Measurements from ENCODE around the gene KCNQ1. TPM values are rescaled to one million over a fixed set of nuclear protein-coding genes. Genes with fewer than 3 reads are reported as not detected.

Gene KCNQ1
- total RNA-seq, 4 donors from 2014 or later: 0.89 to 2.2 (median 1.3) TPM

- Histone ChIP-seq H3K36me3 (no peaks in the 10 kb centered on the region), H3K27ac (no peak overlapping the region), H3K9me3 (no peaks in the 10 kb centered on the region), H3K4me1 (peaks cover 2% of the 10 kb centered on the region), H3K27me3 (no peaks in the 10 kb centered on the region), H3K4me3 (no peak overlapping the region)
- DNase-seq (ENCODE audit: low spot score in 2 of 2): peak; percentile 55 to 59
- TF ChIP-seq, protein P1, sequence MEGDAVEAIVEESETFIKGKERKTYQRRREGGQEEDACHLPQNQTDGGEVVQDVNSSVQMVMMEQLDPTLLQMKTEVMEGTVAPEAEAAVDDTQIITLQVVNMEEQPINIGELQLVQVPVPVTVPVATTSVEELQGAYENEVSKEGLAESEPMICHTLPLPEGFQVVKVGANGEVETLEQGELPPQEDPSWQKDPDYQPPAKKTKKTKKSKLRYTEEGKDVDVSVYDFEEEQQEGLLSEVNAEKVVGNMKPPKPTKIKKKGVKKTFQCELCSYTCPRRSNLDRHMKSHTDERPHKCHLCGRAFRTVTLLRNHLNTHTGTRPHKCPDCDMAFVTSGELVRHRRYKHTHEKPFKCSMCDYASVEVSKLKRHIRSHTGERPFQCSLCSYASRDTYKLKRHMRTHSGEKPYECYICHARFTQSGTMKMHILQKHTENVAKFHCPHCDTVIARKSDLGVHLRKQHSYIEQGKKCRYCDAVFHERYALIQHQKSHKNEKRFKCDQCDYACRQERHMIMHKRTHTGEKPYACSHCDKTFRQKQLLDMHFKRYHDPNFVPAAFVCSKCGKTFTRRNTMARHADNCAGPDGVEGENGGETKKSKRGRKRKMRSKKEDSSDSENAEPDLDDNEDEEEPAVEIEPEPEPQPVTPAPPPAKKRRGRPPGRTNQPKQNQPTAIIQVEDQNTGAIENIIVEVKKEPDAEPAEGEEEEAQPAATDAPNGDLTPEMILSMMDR (IDR thresholded peaks at IDR 0.05): no peak
- 94% methylated on average over 10 of the region's 12 CpGs for WGBS
Observed at GRCh38 chr11:2538951-2539350, 94.1 kb downstream of the KCNQ1 start.

GRCh38 chr11:2539371-2540222 lies 94.8 kb downstream of the KCNQ1 start:
- no peaks in the 10 kb centered on the region for H3K36me3 ChIP-seq
- 93% methylated on average over 22 of the region's 34 CpGs for WGBS
- DNase-seq (ENCODE audit: low spot score in 2 of 2): peak; percentile 49 to 77
- H3K27ac ChIP-seq: no peak overlapping the region
- no peaks in the 10 kb centered on the region for H3K27me3 ChIP-seq
- H3K9me3 ChIP-seq: no peaks in the 10 kb centered on the region
- no peaks in the 10 kb centered on the region for H3K4me1 ChIP-seq
- no peak for TF ChIP-seq POLR2AphosphoS5 (IDR thresholded peaks at IDR 0.05)
- no peak overlapping the region for H3K4me3 ChIP-seq

DNA sequence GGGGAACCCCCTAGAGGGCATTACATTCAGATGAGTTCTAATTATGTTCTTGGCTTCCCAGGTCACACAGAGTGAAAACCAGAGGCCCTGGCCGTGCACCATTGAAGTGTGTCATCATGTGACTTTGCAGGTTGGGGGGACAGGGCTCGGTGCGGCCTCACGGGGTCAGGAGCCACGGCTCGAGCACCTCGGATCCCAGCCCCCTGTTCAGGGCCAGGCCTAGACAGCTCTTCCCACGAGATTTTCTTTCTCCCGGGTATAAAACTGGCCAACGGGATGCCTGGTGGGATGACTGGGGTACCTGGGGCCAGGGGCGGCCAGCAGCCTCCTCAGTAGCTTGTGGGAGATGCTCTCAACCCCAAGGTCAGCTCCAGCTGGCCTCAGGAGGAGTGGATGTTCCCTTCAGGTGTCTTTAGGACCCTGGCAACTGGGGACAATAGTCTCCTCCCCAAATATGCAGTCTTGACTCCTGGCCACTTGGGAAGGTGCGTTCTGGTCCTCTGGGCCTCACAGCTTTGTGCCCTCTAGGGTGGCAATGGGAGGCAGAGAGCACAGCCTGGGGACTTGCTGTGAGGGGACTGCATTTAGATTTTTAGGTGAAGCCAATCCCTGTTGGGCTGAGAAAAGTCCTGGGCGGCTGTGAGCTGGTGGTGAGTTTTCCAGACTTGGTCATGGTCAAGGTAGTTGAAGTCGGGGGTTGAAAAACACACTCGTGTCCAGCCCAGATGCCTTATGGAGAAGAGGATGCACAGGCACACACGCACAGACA lies 95.6 kb downstream of the KCNQ1 start:
- 90% methylated on average over 4 of the region's 16 CpGs for WGBS
- peak; percentile 49 to 53 for DNase-seq (ENCODE audit: low spot score in 2 of 2)
- Histone ChIP-seq H3K4me3 (no peak overlapping the region), H3K27ac (no peak overlapping the region), H3K9me3 (no peaks in the 10 kb centered on the region), H3K27me3 (no peaks in the 10 kb centered on the region), H3K4me1 (no peaks in the 10 kb centered on the region), H3K36me3 (no peaks in the 10 kb centered on the region)
- TF ChIP-seq POLR2A (IDR thresholded peaks at IDR 0.05) (no peak), POLR2AphosphoS5 (IDR thresholded peaks at IDR 0.05) (no peak), EP300 (IDR thresholded peaks at IDR 0.05) (no peak)
- TF ChIP-seq, protein P1 (IDR thresholded peaks at IDR 0.05): no peak

- peak; percentile 32 to 73 for DNase-seq (ENCODE audit: low spot score in 2 of 2)
- Histone ChIP-seq H3K9me3 (no peaks in the 10 kb centered on the region), H3K27me3 (no peaks in the 10 kb centered on the region), H3K4me1 (no peaks in the 10 kb centered on the region), H3K36me3 (no peaks in the 10 kb centered on the region), H3K27ac (no peak overlapping the region), H3K4me3 (no peak overlapping the region)
- WGBS: 90% methylated on average over 23 of the region's 27 CpGs
- TF ChIP-seq POLR2A (IDR thresholded peaks at IDR 0.05) (no peak), POLR2AphosphoS5 (IDR thresholded peaks at IDR 0.05) (no peak), EP300 (IDR thresholded peaks at IDR 0.05) (no peak)
- TF ChIP-seq, protein P1 (IDR thresholded peaks at IDR 0.05): no peak
Observed at GRCh38 chr11:2540992-2541680, 96.3 kb downstream of the KCNQ1 start.

DNA sequence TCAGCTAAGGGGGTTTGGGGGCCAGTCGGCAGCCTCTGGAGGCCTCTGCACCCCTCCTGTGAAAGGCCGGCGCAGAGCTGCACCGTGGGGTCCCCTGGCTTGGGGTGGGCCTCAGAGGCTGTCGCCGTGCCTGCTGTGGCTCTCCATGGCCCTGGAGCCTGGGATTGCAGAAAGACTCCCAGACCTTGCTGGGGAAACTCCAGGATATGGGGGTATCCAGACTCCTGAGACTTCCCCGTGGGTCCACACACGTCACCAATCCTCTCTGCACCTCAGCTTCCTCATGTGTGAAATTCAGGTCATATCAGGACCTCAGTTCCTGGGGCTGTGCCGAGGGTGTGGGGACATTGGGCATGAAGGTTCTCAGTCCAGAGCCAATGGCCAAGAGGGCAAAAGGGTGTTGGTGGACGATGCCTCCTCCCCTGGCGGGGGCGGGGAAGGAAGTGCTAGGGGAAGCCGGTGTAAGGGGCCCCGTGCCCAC lies 97.1 kb downstream of the KCNQ1 start:
- Histone ChIP-seq H3K27ac (no peak overlapping the region), H3K4me3 (no peak overlapping the region), H3K4me1 (no peaks in the 10 kb centered on the region), H3K36me3 (no peaks in the 10 kb centered on the region), H3K9me3 (no peaks in the 10 kb centered on the region), H3K27me3 (no peaks in the 10 kb centered on the region)
- WGBS: 75% methylated on average over 12 of the region's 14 CpGs
- DNase-seq (ENCODE audit: low spot score in 2 of 2): peak; percentile 43 to 49
- no peak for TF ChIP-seq EP300 (IDR thresholded peaks at IDR 0.05)
- TF ChIP-seq POLR2AphosphoS5 (IDR thresholded peaks at IDR 0.05): no peak
- TF ChIP-seq, protein P1 (IDR thresholded peaks at IDR 0.05): no peak
- no peak for TF ChIP-seq POLR2A (IDR thresholded peaks at IDR 0.05)
